ENCODE results near the gene COL5A1. TPM values are rescaled to one million over a fixed set of nuclear protein-coding genes. Genes with fewer than 3 reads are reported as not detected.

The COL5A1 gene
- total RNA-seq, 4 donors from 2014 or later = 4.0 to 12.8 (median 6.3) TPM

- H3K4me3 ChIP-seq = no peak overlapping the region
- H3K9me3 ChIP-seq = peaks cover 0 to 9% (median 0%) of the 10 kb centered on the region in 3 donors
- peaks cover 0 to 34% (median 0%) of the 10 kb centered on the region in 3 donors for H3K4me1 ChIP-seq
- H3K27me3 ChIP-seq = no peaks in the 10 kb centered on the region
- DNase-seq = no peak
- no peaks in the 10 kb centered on the region for H3K36me3 ChIP-seq
- 57 to 64% methylated on average over 14 to 15 of the region's 15 CpGs for WGBS, 2 donors
- H3K27ac ChIP-seq = no peak overlapping the region
- intact Hi-C loops (cut with DNase I) = no loop called here
- TF ChIP-seq CTCF (IDR thresholded peaks at IDR 0.05) = no peak
- no peak for TF ChIP-seq POLR2A (IDR thresholded peaks at IDR 0.05)
These were observed 29.9 kb downstream of the COL5A1 start for GRCh38 chr9:134671341-134672113.

GRCh38 chr9:134676361-134676760 is 34.8 kb downstream of the COL5A1 start:
- intact Hi-C loops (cut with DNase I) = no loop called here
- no peak overlapping the region for H3K4me3 ChIP-seq
- H3K9me3 ChIP-seq = peaks cover 0 to 9% (median 0%) of the 10 kb centered on the region in 3 donors
- DNase-seq = no peak
- H3K36me3 ChIP-seq = no peaks in the 10 kb centered on the region
- 24 to 37% methylated on average over 5 of the region's 5 CpGs for WGBS, 2 donors
- peaks cover 3 to 29% (median 8%) of the 10 kb centered on the region in 3 donors for H3K4me1 ChIP-seq
- no peak overlapping the region for H3K27ac ChIP-seq
- TF ChIP-seq POLR2A (IDR thresholded peaks at IDR 0.05) = no peak
- TF ChIP-seq CTCF (IDR thresholded peaks at IDR 0.05) = no peak
- no peaks in the 10 kb centered on the region for H3K27me3 ChIP-seq

- TF ChIP-seq POLR2A (IDR thresholded peaks at IDR 0.05) (no peak), CTCF (IDR thresholded peaks at IDR 0.05) (no peak)
- Histone ChIP-seq H3K9me3 (peaks cover 0 to 9% (median 0%) of the 10 kb centered on the region in 3 donors), H3K4me1 (peaks cover 3 to 29% (median 8%) of the 10 kb centered on the region in 3 donors), H3K27me3 (no peaks in the 10 kb centered on the region), H3K36me3 (no peaks in the 10 kb centered on the region), H3K4me3 (no peak overlapping the region), H3K27ac (no peak overlapping the region)
- WGBS, 2 donors = 50 to 69% methylated on average over 1 to 5 of the region's 6 CpGs
- intact Hi-C loops (cut with DNase I) = no loop called here
- no peak for DNase-seq
These were observed 35.3 kb downstream of the COL5A1 start for GRCh38 chr9:134676886-134677285.

- intact Hi-C loops (cut with DNase I) = no loop called here
- no peak for DNase-seq
- Histone ChIP-seq H3K4me3 (no peak overlapping the region), H3K36me3 (no peaks in the 10 kb centered on the region), H3K27ac (no peak overlapping the region), H3K4me1 (peaks cover 3 to 34% (median 8%) of the 10 kb centered on the region in 3 donors), H3K9me3 (peaks cover 0 to 9% (median 0%) of the 10 kb centered on the region in 3 donors), H3K27me3 (no peaks in the 10 kb centered on the region)
- TF ChIP-seq CTCF (IDR thresholded peaks at IDR 0.05) (no peak), POLR2A (IDR thresholded peaks at IDR 0.05) (no peak)
- WGBS, 2 donors = 83 to 91% methylated on average over 5 to 9 of the region's 11 CpGs
These were observed 36.1 kb downstream of the COL5A1 start for GRCh38 chr9:134677743-134678142.

GRCh38 chr9:134678206-134678605 is 36.6 kb downstream of the COL5A1 start:
- Histone ChIP-seq H3K4me1 (peaks cover 3 to 34% (median 8%) of the 10 kb centered on the region in 3 donors), H3K4me3 (no peak overlapping the region), H3K9me3 (peaks cover 0 to 9% (median 0%) of the 10 kb centered on the region in 3 donors), H3K27me3 (no peaks in the 10 kb centered on the region), H3K27ac (no peak overlapping the region), H3K36me3 (no peaks in the 10 kb centered on the region)
- no peak for TF ChIP-seq CTCF (IDR thresholded peaks at IDR 0.05)
- TF ChIP-seq POLR2A (IDR thresholded peaks at IDR 0.05) = no peak
- 87% methylated on average over 5 of the region's 8 CpGs; no CpG with 5 or more reads in 1 of the 2 donors for WGBS, 2 donors
- intact Hi-C loops (cut with DNase I) = no loop called here
- DNase-seq = no peak

Measured in esophagus squamous epithelium (tissue), 5 donors.